Measurements from ENCODE around the gene C22orf15.

Gene C22orf15

DNA sequence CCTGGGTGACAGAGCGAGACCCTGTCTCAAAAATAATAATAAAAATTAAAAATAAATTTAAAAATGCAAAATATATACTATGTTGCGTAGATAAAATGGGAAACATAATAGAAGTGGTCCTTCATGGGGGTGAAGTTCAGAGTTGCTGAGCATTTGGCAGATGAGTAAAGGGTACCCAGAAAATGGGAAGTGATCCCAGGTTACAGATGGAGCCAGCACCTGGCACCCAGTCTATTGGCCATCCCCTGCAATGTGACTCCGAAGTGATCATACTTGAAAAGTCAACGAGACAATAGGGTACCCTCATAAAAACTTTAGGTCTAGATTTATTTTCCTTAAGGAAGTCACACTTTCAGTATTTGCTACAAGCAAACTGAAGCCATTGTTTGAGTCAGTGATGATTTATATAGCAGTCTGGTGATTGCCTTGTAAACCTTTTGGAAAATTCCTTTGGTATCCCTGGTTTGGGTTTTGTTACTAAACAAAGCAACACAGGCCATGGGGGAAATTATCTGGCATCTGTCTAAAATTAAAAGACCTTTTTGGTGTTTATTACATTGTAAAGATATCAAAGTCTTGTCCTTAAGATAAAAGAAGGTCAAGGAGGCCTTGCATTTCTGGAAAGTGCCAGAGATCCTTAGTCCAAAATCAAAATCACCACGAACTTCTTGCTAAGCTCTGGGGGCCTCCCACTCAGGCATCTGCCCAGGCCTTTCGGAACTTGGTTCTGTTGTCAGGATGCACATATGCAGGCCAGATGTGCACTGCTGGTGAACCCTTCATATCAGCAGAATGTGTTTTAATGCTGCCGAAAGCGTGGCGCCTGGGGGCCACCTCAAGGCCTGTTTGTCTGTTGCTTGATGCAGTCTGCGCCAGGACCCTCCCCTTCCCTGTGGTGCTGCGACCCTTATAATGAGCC is 28.3 kb downstream of the C22orf15 start:
- no peak for DNase-seq

DNA sequence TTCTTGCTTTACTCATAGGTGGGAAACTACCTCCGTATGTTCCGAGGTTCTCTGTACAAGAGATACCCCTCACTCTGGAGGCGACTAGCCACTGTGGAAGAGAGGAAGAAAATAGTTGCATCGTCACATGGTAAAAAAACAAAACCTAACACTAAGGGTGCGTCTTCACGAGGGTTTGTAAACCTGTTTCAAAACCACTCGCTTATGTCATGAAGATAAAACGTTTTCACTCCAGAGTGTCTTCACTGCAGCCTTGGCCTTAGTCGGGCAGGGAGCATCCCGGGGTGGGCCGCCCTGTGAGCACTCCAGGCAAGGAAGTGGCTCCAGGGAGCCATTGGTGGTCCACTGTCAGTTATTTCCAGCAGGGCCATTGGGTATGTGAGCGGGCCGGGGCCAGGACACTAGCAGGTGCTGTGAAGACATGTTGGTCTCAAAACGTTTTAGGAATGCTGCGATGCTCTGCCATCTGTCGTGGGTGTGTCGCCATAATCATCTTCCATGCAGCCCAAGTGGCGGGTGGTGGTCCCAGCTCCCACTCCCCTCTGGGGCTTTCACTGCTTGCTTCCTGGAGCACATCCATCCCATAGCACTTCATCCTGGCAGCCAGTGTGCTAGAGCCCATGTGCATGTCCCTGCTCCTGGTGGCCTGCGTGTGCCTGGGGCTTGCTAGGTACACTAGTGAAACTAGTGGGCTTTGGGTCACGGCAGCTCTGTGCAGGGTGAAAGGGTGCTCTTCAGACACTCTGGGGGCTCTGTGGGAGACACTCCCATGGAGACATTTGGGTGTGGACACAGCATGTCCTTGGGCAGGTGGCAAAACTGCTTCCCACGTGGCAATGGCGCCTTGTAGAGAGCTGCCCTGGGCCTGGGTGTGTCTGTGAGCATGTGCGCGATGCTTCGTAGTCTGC is 29.2 kb downstream of the C22orf15 start:
- no peak for DNase-seq

GRCh38 chr22:23793326-23793725 is 30.5 kb downstream of the C22orf15 start:
- DNase-seq: no peak

GRCh38 chr22:23796461-23796860 is 33.7 kb downstream of the C22orf15 start:
- DNase-seq: no peak

DNA sequence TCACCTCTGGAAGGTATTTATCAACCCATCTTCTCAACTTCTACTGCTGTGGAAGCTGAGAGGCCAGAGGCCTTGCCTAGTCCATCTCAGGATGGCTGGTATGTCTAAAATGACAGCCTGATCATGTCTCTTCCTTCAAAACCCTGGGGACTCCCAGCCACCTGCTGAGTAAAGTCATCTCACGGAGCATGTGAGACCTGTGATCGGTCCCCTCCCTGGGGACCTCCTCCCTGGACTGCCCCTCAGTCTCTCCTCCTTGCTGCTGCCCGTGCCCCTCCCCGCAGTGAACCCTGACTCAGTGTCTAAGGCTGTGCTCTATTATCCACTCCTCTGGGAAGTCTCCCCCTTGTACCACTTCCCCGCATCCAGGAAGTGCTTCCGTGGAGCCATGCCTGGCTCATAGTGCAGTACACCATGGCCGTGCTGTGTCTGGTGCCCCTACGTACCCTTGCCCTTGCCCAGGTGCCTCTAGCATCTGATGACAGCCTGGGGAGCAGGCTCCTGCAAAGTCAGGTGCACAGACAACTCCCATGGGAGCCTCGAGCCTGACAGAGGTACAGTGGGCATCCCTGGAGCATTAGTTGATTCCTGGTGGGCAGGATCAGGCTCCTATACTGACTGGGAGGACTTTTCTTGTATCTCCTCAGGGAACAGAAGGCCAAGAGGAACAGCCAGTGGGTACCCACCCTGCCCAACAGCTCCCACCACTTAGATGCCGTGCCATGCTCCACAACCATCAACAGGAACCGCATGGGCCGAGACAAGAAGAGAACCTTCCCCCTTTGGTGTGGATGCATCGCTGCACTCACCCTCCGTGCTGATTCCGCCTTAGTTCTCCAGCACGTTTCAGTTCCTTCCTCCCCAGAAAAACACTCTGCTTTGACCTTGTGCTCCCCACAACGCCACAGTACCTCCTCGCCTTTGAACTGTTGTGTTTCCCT is 37.8 kb downstream of the C22orf15 start:
- DNase-seq: no peak

DNA sequence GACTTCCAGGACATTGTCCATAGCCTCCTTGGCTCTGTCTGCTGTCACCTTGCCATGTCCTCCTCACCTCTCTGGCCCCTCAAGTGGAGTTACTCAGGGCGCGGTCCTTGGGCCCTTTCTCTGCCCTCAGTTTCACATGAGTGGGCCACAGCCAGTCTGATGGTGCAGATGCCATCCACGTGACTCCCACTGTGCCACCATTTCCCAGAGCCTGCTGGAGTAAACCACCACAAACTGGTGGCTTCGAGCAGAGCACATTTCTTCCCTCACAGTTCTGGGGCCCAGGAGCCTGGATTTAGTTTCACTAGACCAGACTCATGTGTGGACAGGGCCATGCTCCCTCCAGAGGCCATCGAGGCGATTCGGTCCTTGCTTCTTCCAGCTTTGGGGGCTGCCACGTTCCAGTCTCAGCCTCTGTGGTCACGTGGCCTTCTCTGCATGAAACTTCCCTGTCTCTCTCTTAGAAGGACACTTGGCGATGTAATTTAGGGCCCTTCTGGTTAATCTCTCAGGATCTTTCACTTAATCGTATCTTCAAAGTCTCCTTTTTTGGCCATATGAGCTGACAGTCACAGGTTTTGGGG is 38.5 kb downstream of the C22orf15 start:
- no peak for DNase-seq

- no peak for DNase-seq
These were observed 39.1 kb downstream of the C22orf15 start for GRCh38 chr22:23801886-23802377.

DNA sequence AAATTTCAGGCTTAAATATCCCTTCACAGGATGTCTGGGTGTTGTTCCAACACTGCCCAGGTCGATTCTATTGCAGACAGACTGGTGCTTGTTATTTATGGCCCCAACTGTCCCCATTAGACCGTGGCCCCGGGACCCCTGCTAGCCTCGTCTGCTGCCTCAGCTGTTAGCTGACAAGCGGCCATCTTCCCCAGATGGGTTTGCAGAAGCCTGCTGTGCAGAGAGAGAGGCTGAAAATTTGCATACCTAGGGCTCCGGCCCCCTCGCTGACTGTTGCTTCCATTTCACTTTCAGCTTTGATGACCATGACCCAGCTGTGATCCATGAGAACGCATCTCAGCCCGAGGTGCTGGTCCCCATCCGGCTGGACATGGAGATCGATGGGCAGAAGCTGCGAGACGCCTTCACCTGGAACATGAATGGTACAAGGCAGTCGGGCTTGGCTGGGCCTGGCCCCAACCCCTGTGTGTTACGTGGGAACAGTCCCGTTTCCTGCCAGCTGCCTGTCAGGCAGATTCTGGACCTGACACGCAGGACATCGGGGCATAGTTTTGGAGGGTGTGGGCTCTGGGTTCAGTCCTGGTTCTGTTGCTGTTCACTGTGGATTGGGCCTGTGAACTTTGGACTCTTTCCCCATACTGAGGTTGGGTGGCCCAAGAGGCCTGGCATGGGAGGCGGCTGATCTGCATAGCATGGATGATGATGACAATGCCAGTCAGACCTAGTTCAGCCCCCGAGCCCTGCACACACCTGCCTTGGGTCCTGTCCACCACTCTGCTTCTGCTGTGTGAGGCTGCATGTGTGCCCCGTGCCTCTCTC is 40.4 kb downstream of the C22orf15 start:
- DNase-seq: no peak

GRCh38 chr22:23804781-23805291 is 42.0 kb downstream of the C22orf15 start:
- DNase-seq: no peak

DNA sequence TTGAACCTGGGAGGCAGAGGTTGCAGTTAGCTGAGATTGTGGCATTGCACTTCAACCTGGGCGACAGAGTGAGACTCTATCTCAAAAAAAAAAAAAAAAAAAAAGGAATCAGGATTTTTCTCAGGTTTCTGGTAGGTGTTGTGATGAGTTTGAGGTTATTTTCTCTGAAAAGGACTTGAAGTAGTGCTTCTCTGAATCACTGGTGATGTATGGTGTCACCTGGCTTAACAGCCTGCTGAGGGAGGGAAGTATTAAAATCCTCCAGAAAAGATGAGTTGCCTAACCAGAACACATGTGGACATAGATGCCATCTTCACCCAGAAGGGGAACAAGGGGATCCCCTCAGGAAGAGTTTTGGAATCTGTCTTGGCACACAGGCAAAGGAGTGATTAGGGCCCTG is 44.0 kb downstream of the C22orf15 start:
- DNase-seq: no peak

DNA sequence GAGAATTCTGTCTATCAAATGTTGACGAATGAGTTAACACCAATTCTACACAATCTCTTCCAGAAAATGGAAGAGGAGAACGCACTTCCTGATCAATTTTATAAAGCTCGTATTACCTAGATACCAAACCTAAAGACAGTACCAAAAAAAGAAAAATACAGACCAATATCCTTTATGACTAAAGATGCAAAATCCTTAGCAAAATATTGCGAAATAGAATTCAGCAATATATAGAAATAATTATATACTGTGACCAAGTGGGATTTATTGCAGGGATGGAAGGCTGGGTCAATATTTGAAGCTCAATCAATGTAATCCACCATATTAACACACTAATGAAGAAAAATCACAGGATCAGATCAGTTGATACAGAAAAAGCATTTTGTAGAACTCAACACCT is 49.6 kb downstream of the C22orf15 start:
- DNase-seq: no peak
